ENCODE measurements around the gene CST2. TPM values are rescaled to one million over a fixed set of nuclear protein-coding genes. Genes with fewer than 3 reads are reported as not detected.
"Not testable (repeated sequence)": the region's sequence is repeated elsewhere in the genome, so short reads cannot be mapped to it uniquely, and the experiment has no call there.

The CST2 gene
- total and polyA plus RNA-seq, 5 experiments from 2014 or later: not detected

- ATAC-seq (no peak), DNase-seq (no peak)
- POLR2A ChIA-PET: no interaction called here
- H3K27ac Mint-ChIP-seq: no peak overlapping the region
- H3K4me1 Mint-ChIP-seq: peaks cover 0 to 3% (median 0%) of the 10 kb centered on the region in 4 donors
- H3K4me3 Mint-ChIP-seq: no peak overlapping the region
- H3K36me3 Mint-ChIP-seq: no peaks in the 10 kb centered on the region
- peaks cover 0 to 2% (median 0%) of the 10 kb centered on the region in 5 donors for H3K27me3 Mint-ChIP-seq
- no peaks in the 10 kb centered on the region for H3K9me3 Mint-ChIP-seq
Measured at GRCh38 chr20:23856226-23856625, 29.7 kb upstream of the CST2 start.

- Mint-ChIP-seq H3K27me3 (peaks cover 2 to 19% (median 12%) of the 10 kb centered on the region in 5 donors), H3K36me3 (peaks cover 0 to 5% (median 1%) of the 10 kb centered on the region in 3 donors), H3K4me1 (peaks cover 0 to 6% (median 0%) of the 10 kb centered on the region in 4 donors), H3K27ac (no peak overlapping the region), H3K9me3 (peaks cover 0 to 8% (median 4%) of the 10 kb centered on the region in 9 donors), H3K4me3 (no peak overlapping the region)
- POLR2A ChIA-PET: no interaction called here
- ATAC-seq (no peak), DNase-seq (no peak)
Measured at GRCh38 chr20:23841693-23842092, 15.2 kb upstream of the CST2 start.

GRCh38 chr20:23835716-23836115 is 9.2 kb upstream of the CST2 start:
- DNase-seq: no peak
- POLR2A ChIA-PET: no interaction called here
- peak overlapping the region in 2 of 10 donors; percentile 13 to 57 for H3K27ac Mint-ChIP-seq

GRCh38 chr20:23832775-23833513 is 6.4 kb upstream of the CST2 start:
- Mint-ChIP-seq H3K27ac (no peak overlapping the region), H3K9me3 (peaks cover 0 to 4% (median 0%) of the 10 kb centered on the region in 9 donors), H3K27me3 (peaks cover 4 to 27% (median 12%) of the 10 kb centered on the region in 5 donors), H3K36me3 (no peaks in the 10 kb centered on the region), H3K4me3 (no peak overlapping the region), H3K4me1 (peaks cover 0 to 5% (median under 1%) of the 10 kb centered on the region in 4 donors)
- ATAC-seq: no peak
- no peak for DNase-seq
- POLR2A ChIA-PET: no interaction called here

More at GRCh38 chr20:23835716-23836115, 9.2 kb upstream of the CST2 start:
- H3K4me1 Mint-ChIP-seq: peaks cover 0 to 9% (median under 1%) of the 10 kb centered on the region in 4 donors
- ATAC-seq: no peak
- peaks cover 5 to 23% (median 16%) of the 10 kb centered on the region in 5 donors for H3K27me3 Mint-ChIP-seq
- H3K4me3 Mint-ChIP-seq: no peak overlapping the region
- no peaks in the 10 kb centered on the region for H3K36me3 Mint-ChIP-seq
- peaks cover 0 to 5% (median 0%) of the 10 kb centered on the region in 9 donors for H3K9me3 Mint-ChIP-seq

GRCh38 chr20:23831961-23832360 is 5.4 kb upstream of the CST2 start:
- DNase-seq, POLR2A ChIA-PET, H3K9me3 Mint-ChIP-seq, ATAC-seq, H3K4me1 Mint-ChIP-seq, H3K4me3 Mint-ChIP-seq, H3K27ac Mint-ChIP-seq, H3K36me3 Mint-ChIP-seq: not testable (repeated sequence)
- peaks cover 6 to 27% (median 7%) of the 10 kb centered on the region in 5 donors for H3K27me3 Mint-ChIP-seq

GRCh38 chr20:23823621-23824324 is 2.8 kb downstream of the CST2 start:
- ATAC-seq (no peak), DNase-seq (no peak)
- peak overlapping the region in 1 of 10 donors; percentile 50 for H3K27ac Mint-ChIP-seq
- POLR2A ChIA-PET: no interaction called here
- no peak overlapping the region for H3K4me3 Mint-ChIP-seq
- no peaks in the 10 kb centered on the region for H3K36me3 Mint-ChIP-seq
- no peaks in the 10 kb centered on the region for H3K9me3 Mint-ChIP-seq
- peaks cover under 1 to 9% (median 4%) of the 10 kb centered on the region in 5 donors for H3K27me3 Mint-ChIP-seq
- peaks cover 0 to 2% (median 0%) of the 10 kb centered on the region in 4 donors for H3K4me1 Mint-ChIP-seq

- DNase-seq (no peak), ATAC-seq (no peak)
- Mint-ChIP-seq H3K4me3 (no peak overlapping the region), H3K27me3 (peaks cover 0 to 8% (median 4%) of the 10 kb centered on the region in 5 donors), H3K9me3 (no peaks in the 10 kb centered on the region), H3K27ac (no peak overlapping the region), H3K4me1 (peaks cover 0 to 4% (median 0%) of the 10 kb centered on the region in 4 donors), H3K36me3 (no peaks in the 10 kb centered on the region)
- POLR2A ChIA-PET: no interaction called here
Measured at GRCh38 chr20:23823111-23823510, 3.4 kb downstream of the CST2 start.

- Mint-ChIP-seq H3K9me3 (no peaks in the 10 kb centered on the region), H3K36me3 (no peaks in the 10 kb centered on the region), H3K4me3 (no peak overlapping the region), H3K4me1 (peaks cover 0 to 4% (median 0%) of the 10 kb centered on the region in 4 donors), H3K27ac (no peak overlapping the region), H3K27me3 (peaks cover 0 to 4% (median 1%) of the 10 kb centered on the region in 5 donors)
- POLR2A ChIA-PET: no interaction called here
- DNase-seq (no peak), ATAC-seq (no peak)
Measured at GRCh38 chr20:23820493-23820892, 6.0 kb downstream of the CST2 start.

GRCh38 chr20:23811559-23811958 is 15.0 kb downstream of the CST2 start:
- POLR2A ChIA-PET, H3K4me1 Mint-ChIP-seq, H3K4me3 Mint-ChIP-seq, H3K27ac Mint-ChIP-seq, H3K9me3 Mint-ChIP-seq, ATAC-seq, DNase-seq, H3K36me3 Mint-ChIP-seq: not testable (repeated sequence)
- peaks cover 7 to 33% (median 12%) of the 10 kb centered on the region in 5 donors for H3K27me3 Mint-ChIP-seq

- ATAC-seq, H3K9me3 Mint-ChIP-seq, H3K27ac Mint-ChIP-seq, H3K36me3 Mint-ChIP-seq, H3K4me3 Mint-ChIP-seq, DNase-seq, H3K4me1 Mint-ChIP-seq, POLR2A ChIA-PET: not testable (repeated sequence)
- peaks cover 7 to 33% (median 12%) of the 10 kb centered on the region in 5 donors for H3K27me3 Mint-ChIP-seq
Measured at GRCh38 chr20:23810349-23810748, 16.2 kb downstream of the CST2 start.

GRCh38 chr20:23800865-23801264 is 25.7 kb downstream of the CST2 start:
- Mint-ChIP-seq H3K27ac (no peak overlapping the region), H3K9me3 (no peaks in the 10 kb centered on the region), H3K4me1 (no peaks in the 10 kb centered on the region), H3K27me3 (peaks cover 4 to 10% (median 5%) of the 10 kb centered on the region in 5 donors), H3K4me3 (no peak overlapping the region), H3K36me3 (no peaks in the 10 kb centered on the region)
- DNase-seq: no peak
- no peak for ATAC-seq
- POLR2A ChIA-PET: no interaction called here

GRCh38 chr20:23799216-23799847 is 27.2 kb downstream of the CST2 start:
- H3K36me3 Mint-ChIP-seq, H3K4me3 Mint-ChIP-seq, POLR2A ChIA-PET, H3K4me1 Mint-ChIP-seq, ATAC-seq, H3K27ac Mint-ChIP-seq, H3K9me3 Mint-ChIP-seq: not testable (repeated sequence)
- H3K27me3 Mint-ChIP-seq: peaks cover 5 to 10% (median 6%) of the 10 kb centered on the region in 5 donors
- peak in 5 of 10 donors; percentile 2 to 38 (median 13) for DNase-seq

GRCh38 chr20:23795526-23795925 is 31.0 kb downstream of the CST2 start:
- ATAC-seq: no peak
- Mint-ChIP-seq H3K27ac (no peak overlapping the region), H3K4me1 (no peaks in the 10 kb centered on the region), H3K27me3 (peaks cover 6 to 15% (median 9%) of the 10 kb centered on the region in 5 donors), H3K36me3 (no peaks in the 10 kb centered on the region), H3K4me3 (no peak overlapping the region), H3K9me3 (no peaks in the 10 kb centered on the region)
- DNase-seq: no peak
- POLR2A ChIA-PET: no interaction called here
